BJ (cell line): Measurements from ENCODE around the gene FICD. TPM values are rescaled to one million over a fixed set of nuclear protein-coding genes. Genes with fewer than 3 reads are reported as not detected.

ENCODE experiments used
- CTCF ChIA-PET: fragments of 350-600 bp; formaldehyde crosslinking; extraction: SDS; loops from one replicate; lab custom pipeline; 2021; ENCODE audit warnings: antibody characterized with exemption, inconsistent platforms; lab: Yijun Ruan, JAX
- POLR2A ChIA-PET: fragments of 300-600 bp; sonication (Branson Sonifier 250); formaldehyde crosslinking; extraction: SDS; loops from one replicate; lab custom pipeline; 2021; ENCODE audit warnings: antibody characterized with exemption; lab: Charles Lee
- DNase-seq: peaks from one replicate; pipeline ENCODE4 v3.0.0-alpha.2; 2011; ENCODE audit warnings: low read depth
- H3K27me3 ChIP-seq: 2 replicates; pipeline ENCODE4 v1.6.0; 2011; ENCODE audit warnings: low read length; ENCODE audit not compliant: control insufficient read depth, insufficient read depth
- H3K36me3 ChIP-seq: 2 replicates; pipeline ENCODE4 v1.5.1; 2011; ENCODE audit warnings: low read length; ENCODE audit not compliant: control insufficient read depth, insufficient read depth
- H3K4me3 ChIP-seq: 2 replicates; pipeline ENCODE4 v1.5.1; 2011; ENCODE audit warnings: low read depth, mild to moderate bottlenecking, control low read depth, low read length
- polyA plus RNA-seq: library from polyadenylated mRNA; depleted of rRNA; stranded (reverse); fragments of >200 nt; gene quantifications from 2 replicates; pipeline ENCODE4 v1.2.3, GENCODE V29; 2011
- TF ChIP-seq, protein P1 (sequence below): IDR thresholded peaks from 2 replicates; pipeline ENCODE4 v1.5.1; 2011; ENCODE audit warnings: low read depth, mild to moderate bottlenecking, control low read depth, inconsistent platforms, low read length, moderate library complexity; ENCODE audit not compliant: insufficient read depth

The FICD gene
- polyA plus RNA-seq, 1 experiment, result 1.9 TPM

DNA sequence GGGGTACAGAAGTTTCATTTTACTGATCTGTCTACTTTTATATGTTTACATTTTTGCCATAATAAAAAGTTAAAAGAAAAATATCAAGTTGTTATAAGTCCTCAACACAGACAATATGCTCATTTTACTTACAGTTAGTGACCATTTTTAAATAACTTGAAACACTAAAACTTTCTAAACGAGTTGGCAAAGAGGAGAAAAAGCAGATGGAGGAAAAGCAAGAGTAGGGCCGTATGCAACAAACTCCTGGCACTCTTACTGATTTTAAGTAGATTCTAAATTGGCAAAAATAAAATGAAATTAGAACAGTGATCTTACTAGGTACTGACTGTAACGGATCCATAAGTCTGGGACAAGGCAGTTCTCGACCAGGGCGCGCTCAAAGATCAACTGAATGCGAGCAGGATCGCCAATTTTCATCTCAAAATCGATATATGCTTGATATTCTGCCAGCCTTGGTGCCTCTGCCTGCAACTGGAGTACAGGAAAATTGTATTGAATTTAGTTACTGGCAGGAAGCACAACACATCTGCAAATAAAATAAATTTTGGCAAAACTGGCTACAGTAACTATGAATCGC lies 23.6 kb downstream of the FICD start:
- no peak overlapping the region for H3K4me3 ChIP-seq
- no peak for DNase-seq
- TF ChIP-seq, protein P1, sequence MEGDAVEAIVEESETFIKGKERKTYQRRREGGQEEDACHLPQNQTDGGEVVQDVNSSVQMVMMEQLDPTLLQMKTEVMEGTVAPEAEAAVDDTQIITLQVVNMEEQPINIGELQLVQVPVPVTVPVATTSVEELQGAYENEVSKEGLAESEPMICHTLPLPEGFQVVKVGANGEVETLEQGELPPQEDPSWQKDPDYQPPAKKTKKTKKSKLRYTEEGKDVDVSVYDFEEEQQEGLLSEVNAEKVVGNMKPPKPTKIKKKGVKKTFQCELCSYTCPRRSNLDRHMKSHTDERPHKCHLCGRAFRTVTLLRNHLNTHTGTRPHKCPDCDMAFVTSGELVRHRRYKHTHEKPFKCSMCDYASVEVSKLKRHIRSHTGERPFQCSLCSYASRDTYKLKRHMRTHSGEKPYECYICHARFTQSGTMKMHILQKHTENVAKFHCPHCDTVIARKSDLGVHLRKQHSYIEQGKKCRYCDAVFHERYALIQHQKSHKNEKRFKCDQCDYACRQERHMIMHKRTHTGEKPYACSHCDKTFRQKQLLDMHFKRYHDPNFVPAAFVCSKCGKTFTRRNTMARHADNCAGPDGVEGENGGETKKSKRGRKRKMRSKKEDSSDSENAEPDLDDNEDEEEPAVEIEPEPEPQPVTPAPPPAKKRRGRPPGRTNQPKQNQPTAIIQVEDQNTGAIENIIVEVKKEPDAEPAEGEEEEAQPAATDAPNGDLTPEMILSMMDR, result no peak
- CTCF ChIA-PET, result no interaction called here
- H3K27me3 ChIP-seq, result no peaks in the 10 kb centered on the region
- POLR2A ChIA-PET, result no interaction called here
- peaks cover 4% of the 10 kb centered on the region; the same call in 1 of the 2 replicates for H3K36me3 ChIP-seq

DNA sequence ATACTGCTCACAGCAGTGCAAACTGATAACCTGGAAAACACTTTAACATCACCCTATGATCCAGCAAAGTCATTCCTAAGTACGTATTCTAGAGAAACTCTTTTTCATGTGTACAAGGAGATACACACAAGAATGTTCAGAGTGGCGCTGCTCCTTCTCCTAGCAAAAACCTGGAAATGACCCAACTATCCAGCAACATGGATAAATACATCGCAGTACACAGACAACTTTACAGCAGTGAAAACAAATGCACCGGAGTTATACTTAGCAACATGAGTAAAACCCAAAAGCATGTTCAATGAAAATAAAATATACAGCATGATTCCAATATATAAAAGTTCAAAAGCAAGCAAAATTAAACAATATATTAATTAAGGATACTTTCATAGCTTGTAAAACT lies 27.2 kb downstream of the FICD start:
- TF ChIP-seq, protein P1, result no peak
- DNase-seq, result no peak
- Histone ChIP-seq H3K36me3 (peaks cover 9% of the 10 kb centered on the region), H3K27me3 (no peaks in the 10 kb centered on the region), H3K4me3 (no peak overlapping the region)
- POLR2A ChIA-PET, result no interaction called here
- CTCF ChIA-PET, result interaction anchor here (0.6 to 2.1 kb wide), 2 partner anchors 76 to 557 kb away, joined by 3 to 7 read pairs; no protein-coding TSS in a partner anchor

DNA sequence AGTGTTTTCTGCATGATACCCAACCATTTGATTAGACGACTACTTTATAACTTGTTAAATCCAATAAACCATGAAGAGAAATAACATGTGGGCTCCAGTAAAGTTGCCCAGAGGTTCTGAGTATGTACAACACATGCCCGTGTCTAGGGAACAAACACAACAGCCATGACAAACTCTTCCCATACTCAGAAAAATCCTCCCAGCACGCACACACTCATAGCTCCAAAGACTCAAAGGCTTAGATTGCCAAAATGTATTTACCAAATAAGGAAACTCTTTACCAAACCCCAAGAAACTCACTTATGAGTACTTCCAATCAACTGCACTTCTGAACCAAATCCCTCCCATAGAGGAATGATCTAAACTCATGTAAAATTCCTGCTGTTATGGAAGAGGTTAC lies 28.6 kb downstream of the FICD start:
- POLR2A ChIA-PET, result no interaction called here
- Histone ChIP-seq H3K36me3 (peaks cover 11% of the 10 kb centered on the region), H3K4me3 (no peak overlapping the region)

DNA sequence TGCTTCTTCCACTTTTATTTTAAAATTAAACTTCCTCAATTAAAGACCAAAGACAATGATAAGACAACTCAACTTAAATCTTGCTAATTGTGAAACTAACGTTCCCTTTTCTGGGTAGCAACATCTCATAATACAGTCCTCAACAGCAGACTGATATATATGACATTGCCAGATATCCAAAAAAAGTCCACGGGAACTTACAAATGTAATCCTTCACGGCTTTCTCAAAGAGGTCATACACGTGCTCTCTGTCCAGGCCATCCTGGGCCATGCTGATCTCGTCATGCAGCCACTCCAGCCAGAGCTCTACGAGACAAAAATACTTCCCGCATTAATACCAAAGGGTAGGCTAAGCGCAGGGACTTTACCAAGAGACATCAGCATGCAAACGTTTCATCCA lies 32.6 kb downstream of the FICD start:
- DNase-seq, result no peak
- Histone ChIP-seq H3K36me3 (peaks cover 11% of the 10 kb centered on the region), H3K4me3 (no peak overlapping the region), H3K27me3 (no peaks in the 10 kb centered on the region)
- POLR2A ChIA-PET, result no interaction called here
- TF ChIP-seq, protein P1, result no peak
- CTCF ChIA-PET, result no interaction called here

More for the DNA sequence above, 28.6 kb downstream of the FICD start:
- H3K27me3 ChIP-seq, result no peaks in the 10 kb centered on the region
- peak; percentile 54 for DNase-seq
- CTCF ChIA-PET, result interaction anchor here (0.6 to 1.3 kb wide), 2 partner anchors 12 to 121 kb away, joined by 3 read pairs; no protein-coding TSS in a partner anchor
- TF ChIP-seq, protein P1, result no peak

DNA sequence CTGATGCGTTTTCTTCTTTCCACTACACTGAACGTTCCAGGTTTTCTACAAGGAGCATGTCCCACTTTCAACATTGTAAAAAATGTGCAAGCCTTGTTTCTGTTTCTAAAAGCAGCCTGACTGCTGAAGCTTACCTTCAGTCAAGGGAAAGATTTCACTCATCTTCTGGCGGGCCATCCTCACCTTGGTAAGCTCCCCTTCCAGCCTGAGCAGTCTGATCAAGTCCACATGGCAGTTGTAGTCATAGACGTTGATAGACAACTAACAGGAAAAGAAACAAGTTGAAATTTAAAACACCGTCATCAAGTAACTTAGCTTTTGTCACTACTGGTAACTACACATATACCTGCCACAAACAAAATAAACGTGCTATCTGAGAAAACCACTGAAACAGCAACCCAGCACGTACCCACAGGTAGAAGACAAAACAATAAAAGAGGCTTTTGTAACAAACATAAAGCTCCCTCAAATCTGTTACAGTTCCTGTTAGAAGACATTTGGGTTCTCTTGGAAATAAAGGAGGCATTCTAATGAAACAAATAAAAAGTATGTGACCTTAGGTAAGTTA lies 34.0 kb downstream of the FICD start:
- ChIA-PET CTCF (interaction anchor here (1.1 to 1.5 kb wide), 2 partner anchors 21 to 69 kb away, joined by 3 to 6 read pairs; no protein-coding TSS in a partner anchor), POLR2A (no interaction called here)

More for the DNA sequence above, 34.0 kb downstream of the FICD start:
- no peak overlapping the region for H3K4me3 ChIP-seq
- H3K36me3 ChIP-seq, result peaks cover 11% of the 10 kb centered on the region
- H3K27me3 ChIP-seq, result no peaks in the 10 kb centered on the region
- TF ChIP-seq, protein P1, result no peak
- no peak for DNase-seq
